ENCODE results near the gene RPN2. TPM values are rescaled to one million over a fixed set of nuclear protein-coding genes. Genes with fewer than 3 reads are reported as not detected.

RPN2 gene
- polyA plus RNA-seq, 1 donor (not counting 4 experiments of a cell fraction or from before 2014, with no cell fraction given): 220 TPM

DNA sequence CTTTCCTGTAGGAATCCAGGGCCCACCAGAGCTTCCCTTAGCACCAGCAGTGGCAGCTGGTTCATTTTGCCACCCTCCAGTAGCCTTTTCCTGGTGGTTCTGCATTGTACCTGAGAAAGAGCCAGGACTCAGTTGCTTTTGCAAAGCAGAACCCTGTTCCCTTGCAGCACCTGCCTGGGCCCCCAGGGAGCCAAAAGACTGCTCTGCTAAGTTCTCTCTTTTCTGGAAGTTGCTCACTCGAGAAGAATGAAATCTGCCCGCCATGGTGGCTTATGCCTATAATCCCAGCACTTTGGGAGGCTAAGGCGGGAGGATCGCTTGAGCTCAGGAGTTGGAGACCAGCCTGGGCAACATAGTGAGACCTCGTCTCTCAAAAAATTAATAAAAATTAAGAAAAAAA, 58.5 kb downstream of the RPN2 start:
- Histone ChIP-seq H3K27ac (ENCODE audit: control insufficient read depth, insufficient read depth, low read length) (no peak overlapping the region), H3K4me2 (ENCODE audit: control insufficient read depth, extremely low read depth, insufficient read depth, low read depth, low read length) (no peak overlapping the region), H4K20me1 (ENCODE audit: control insufficient read depth, extremely low read depth, insufficient read depth, low read length) (no peaks in the 10 kb centered on the region), H3K9me3 (ENCODE audit: control insufficient read depth, low read depth, low read length) (no peaks in the 10 kb centered on the region), H3K4me3 (ENCODE audit: control insufficient read depth in 2 of 3, extremely low read depth in 1 of 3, insufficient read depth in 2 of 3, low read depth in 1 of 3, low read length in 3 of 3) (no peak overlapping the region), H2AFZ (ENCODE audit: control insufficient read depth, low read length) (no peak overlapping the region), H3K36me3 (ENCODE audit: control insufficient read depth in 2 of 2, extremely low read depth in 1 of 2, insufficient read depth in 2 of 2, low read length in 2 of 2) (peaks cover 36 to 42% of the 10 kb centered on the region in 2 experiments), H3K79me2 (ENCODE audit: control insufficient read depth, insufficient read depth, low read length) (no peaks in the 10 kb centered on the region), H3K9me1 (ENCODE audit: control insufficient read depth, extremely low read depth, insufficient read depth, low read length) (no peaks in the 10 kb centered on the region), H3K9ac (ENCODE audit: control insufficient read depth, extremely low read depth, insufficient read depth, low read length) (no peak overlapping the region), H3K4me1 (ENCODE audit: control insufficient read depth, extremely low read depth, insufficient read depth, low read length) (peaks cover 13% of the 10 kb centered on the region), H3K27me3 (ENCODE audit: control insufficient read depth, extremely low read depth, insufficient read depth, low read length) (no peaks in the 10 kb centered on the region)
- TF ChIP-seq, protein P1, sequence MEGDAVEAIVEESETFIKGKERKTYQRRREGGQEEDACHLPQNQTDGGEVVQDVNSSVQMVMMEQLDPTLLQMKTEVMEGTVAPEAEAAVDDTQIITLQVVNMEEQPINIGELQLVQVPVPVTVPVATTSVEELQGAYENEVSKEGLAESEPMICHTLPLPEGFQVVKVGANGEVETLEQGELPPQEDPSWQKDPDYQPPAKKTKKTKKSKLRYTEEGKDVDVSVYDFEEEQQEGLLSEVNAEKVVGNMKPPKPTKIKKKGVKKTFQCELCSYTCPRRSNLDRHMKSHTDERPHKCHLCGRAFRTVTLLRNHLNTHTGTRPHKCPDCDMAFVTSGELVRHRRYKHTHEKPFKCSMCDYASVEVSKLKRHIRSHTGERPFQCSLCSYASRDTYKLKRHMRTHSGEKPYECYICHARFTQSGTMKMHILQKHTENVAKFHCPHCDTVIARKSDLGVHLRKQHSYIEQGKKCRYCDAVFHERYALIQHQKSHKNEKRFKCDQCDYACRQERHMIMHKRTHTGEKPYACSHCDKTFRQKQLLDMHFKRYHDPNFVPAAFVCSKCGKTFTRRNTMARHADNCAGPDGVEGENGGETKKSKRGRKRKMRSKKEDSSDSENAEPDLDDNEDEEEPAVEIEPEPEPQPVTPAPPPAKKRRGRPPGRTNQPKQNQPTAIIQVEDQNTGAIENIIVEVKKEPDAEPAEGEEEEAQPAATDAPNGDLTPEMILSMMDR (optimal IDR thresholded peaks at IDR 0.05 in 1 of 3, IDR thresholded peaks at IDR 0.05 in 1 of 3, conservative IDR thresholded peaks at IDR 0.05 in 1 of 3; ENCODE audit: extremely low read depth in 1 of 3, insufficient read depth in 2 of 3, low read length in 3 of 3): no peak
- TF ChIP-seq EZH2 (IDR thresholded peaks at IDR 0.05; ENCODE audit: low read length): no peak
- FAIRE-seq: no peak
- dilution Hi-C loops (cut with MboI; ENCODE audit: extremely low pct_ligation_motif_present, low sequenced_read_pairs): no loop called here
- DNase-seq (ENCODE audit: low read depth, low spot score): no peak

DNA sequence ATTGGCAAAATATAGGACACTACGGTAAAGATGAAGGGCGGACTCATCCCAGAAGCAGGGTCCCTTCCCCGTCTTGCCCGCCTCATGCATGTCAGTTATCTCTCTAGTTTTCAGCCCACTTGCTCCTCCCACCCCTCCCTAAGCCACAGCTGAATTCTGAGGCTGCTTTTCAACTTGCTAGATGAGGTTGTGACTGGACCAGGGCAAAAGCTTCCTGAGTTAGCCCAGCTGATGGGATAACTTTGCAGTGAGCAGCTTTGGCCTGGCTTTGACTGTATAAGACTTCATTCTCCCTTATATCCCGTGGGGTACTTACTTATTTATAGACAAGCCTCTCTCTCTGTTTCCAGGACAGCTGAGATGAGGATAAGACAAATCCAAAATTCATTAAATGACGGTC, 59.3 kb downstream of the RPN2 start:
- Histone ChIP-seq H3K9me1 (ENCODE audit: control insufficient read depth, extremely low read depth, insufficient read depth, low read length) (no peaks in the 10 kb centered on the region), H3K79me2 (ENCODE audit: control insufficient read depth, insufficient read depth, low read length) (no peaks in the 10 kb centered on the region), H3K9me3 (ENCODE audit: control insufficient read depth, low read depth, low read length) (no peaks in the 10 kb centered on the region), H3K27ac (ENCODE audit: control insufficient read depth, insufficient read depth, low read length) (no peak overlapping the region), H4K20me1 (ENCODE audit: control insufficient read depth, extremely low read depth, insufficient read depth, low read length) (no peaks in the 10 kb centered on the region), H3K4me3 (ENCODE audit: control insufficient read depth in 2 of 3, extremely low read depth in 1 of 3, insufficient read depth in 2 of 3, low read depth in 1 of 3, low read length in 3 of 3) (no peak overlapping the region), H3K9ac (ENCODE audit: control insufficient read depth, extremely low read depth, insufficient read depth, low read length) (no peak overlapping the region), H3K27me3 (ENCODE audit: control insufficient read depth, extremely low read depth, insufficient read depth, low read length) (no peaks in the 10 kb centered on the region), H3K4me1 (ENCODE audit: control insufficient read depth, extremely low read depth, insufficient read depth, low read length) (peaks cover 13% of the 10 kb centered on the region), H2AFZ (ENCODE audit: control insufficient read depth, low read length) (no peak overlapping the region), H3K36me3 (ENCODE audit: control insufficient read depth in 2 of 2, extremely low read depth in 1 of 2, insufficient read depth in 2 of 2, low read length in 2 of 2) (peaks cover 39 to 40% of the 10 kb centered on the region in 2 experiments), H3K4me2 (ENCODE audit: control insufficient read depth, extremely low read depth, insufficient read depth, low read depth, low read length) (no peak overlapping the region)
- TF ChIP-seq, protein P1 (optimal IDR thresholded peaks at IDR 0.05 in 1 of 3, IDR thresholded peaks at IDR 0.05 in 1 of 3, conservative IDR thresholded peaks at IDR 0.05 in 1 of 3; ENCODE audit: extremely low read depth in 1 of 3, insufficient read depth in 2 of 3, low read length in 3 of 3): no peak
- TF ChIP-seq EZH2 (IDR thresholded peaks at IDR 0.05; ENCODE audit: low read length): no peak
- DNase-seq (ENCODE audit: low read depth, low spot score): no peak
- dilution Hi-C loops (cut with MboI; ENCODE audit: extremely low pct_ligation_motif_present, low sequenced_read_pairs): no loop called here
- FAIRE-seq: no peak

Measured in keratinocyte (primary cell).